ENCODE results near the gene TDRD10.

DNA sequence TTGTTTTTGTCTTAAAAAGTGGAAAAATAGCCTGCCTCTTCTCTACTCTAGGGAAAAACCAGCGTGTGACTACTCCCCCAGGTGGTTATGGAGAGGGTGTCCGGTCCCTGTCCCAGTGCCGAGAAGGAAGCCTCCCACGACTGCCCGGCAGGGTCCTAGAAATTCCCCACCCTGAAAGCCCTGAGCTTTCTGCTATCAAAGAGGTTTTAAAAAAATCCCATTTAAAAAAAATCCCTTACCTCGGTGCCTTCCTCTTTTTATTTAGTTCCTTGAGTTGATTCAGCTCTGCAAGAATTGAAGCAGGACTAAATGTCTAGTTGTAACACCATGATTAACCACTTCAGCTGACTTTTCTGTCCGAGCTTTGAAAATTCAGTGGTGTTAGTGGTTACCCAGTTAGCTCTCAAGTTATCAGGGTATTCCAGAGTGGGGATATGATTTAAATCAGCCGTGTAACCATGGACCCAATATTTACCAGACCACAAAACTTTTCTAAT is 35.0 kb upstream of the TDRD10 start:
- TF ChIP-seq, protein P1, sequence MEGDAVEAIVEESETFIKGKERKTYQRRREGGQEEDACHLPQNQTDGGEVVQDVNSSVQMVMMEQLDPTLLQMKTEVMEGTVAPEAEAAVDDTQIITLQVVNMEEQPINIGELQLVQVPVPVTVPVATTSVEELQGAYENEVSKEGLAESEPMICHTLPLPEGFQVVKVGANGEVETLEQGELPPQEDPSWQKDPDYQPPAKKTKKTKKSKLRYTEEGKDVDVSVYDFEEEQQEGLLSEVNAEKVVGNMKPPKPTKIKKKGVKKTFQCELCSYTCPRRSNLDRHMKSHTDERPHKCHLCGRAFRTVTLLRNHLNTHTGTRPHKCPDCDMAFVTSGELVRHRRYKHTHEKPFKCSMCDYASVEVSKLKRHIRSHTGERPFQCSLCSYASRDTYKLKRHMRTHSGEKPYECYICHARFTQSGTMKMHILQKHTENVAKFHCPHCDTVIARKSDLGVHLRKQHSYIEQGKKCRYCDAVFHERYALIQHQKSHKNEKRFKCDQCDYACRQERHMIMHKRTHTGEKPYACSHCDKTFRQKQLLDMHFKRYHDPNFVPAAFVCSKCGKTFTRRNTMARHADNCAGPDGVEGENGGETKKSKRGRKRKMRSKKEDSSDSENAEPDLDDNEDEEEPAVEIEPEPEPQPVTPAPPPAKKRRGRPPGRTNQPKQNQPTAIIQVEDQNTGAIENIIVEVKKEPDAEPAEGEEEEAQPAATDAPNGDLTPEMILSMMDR (IDR thresholded peaks at IDR 0.05; ENCODE audit: low read length): no peak
- no peak for TF ChIP-seq EZH2phosphoT487 (IDR thresholded peaks at IDR 0.05; ENCODE audit: low read length)

Measured in MM.1S (cell line).